ENCODE results near the gene FANCC.

- TF ChIP-seq POLR2AphosphoS5 (IDR thresholded peaks at IDR 0.05) (no peak), CTCF (IDR thresholded peaks at IDR 0.05) (no peak)
These were observed 263.6 kb downstream of the FANCC start for GRCh38 chr9:95053611-95054570.
